Panc1 (cell line): ENCODE data around the gene LRFN2.

Experiments used
- CTCF ChIP-seq: fragments of 450-650 bp; IDR thresholded peaks from 2 replicates; pipeline ENCODE4 v1.5.1; 2017; ENCODE audit warnings: mild to moderate bottlenecking
- POLR2AphosphoS5 ChIP-seq: IDR thresholded peaks from 2 replicates; pipeline ENCODE4 v1.6.1; 2012; ENCODE audit warnings: mild to moderate bottlenecking, low read depth, low read length, moderate library complexity
- SIN3A ChIP-seq: IDR thresholded peaks from 2 replicates; pipeline ENCODE4 v1.6.1; 2012; ENCODE audit warnings: low read depth, mild to moderate bottlenecking, low read length, moderate library complexity, borderline replicate concordance; ENCODE audit not compliant: insufficient read depth

GRCh38 chr6:40350747-40351217, 236.4 kb downstream of the LRFN2 start:
- no peak for TF ChIP-seq CTCF
- TF ChIP-seq POLR2AphosphoS5: no peak
- TF ChIP-seq SIN3A: no peak
